GM20000 (cell line): Measurements from ENCODE around the gene TRIM7.

Experiments
- DNase-seq: peaks from one replicate; pipeline ENCODE4 v3.0.0; 2012; ENCODE audit warnings: low spot score
- TF ChIP-seq, protein P1 (sequence below): IDR thresholded peaks from 2 replicates; pipeline ENCODE4 v1.5.1; 2012; ENCODE audit warnings: mild to moderate bottlenecking, control low read depth; ENCODE audit errors: extremely low read depth, missing control alignments

Gene TRIM7

GRCh38 chr5:181145133-181145532, 59.9 kb downstream of the TRIM7 start:
- TF ChIP-seq, protein P1, sequence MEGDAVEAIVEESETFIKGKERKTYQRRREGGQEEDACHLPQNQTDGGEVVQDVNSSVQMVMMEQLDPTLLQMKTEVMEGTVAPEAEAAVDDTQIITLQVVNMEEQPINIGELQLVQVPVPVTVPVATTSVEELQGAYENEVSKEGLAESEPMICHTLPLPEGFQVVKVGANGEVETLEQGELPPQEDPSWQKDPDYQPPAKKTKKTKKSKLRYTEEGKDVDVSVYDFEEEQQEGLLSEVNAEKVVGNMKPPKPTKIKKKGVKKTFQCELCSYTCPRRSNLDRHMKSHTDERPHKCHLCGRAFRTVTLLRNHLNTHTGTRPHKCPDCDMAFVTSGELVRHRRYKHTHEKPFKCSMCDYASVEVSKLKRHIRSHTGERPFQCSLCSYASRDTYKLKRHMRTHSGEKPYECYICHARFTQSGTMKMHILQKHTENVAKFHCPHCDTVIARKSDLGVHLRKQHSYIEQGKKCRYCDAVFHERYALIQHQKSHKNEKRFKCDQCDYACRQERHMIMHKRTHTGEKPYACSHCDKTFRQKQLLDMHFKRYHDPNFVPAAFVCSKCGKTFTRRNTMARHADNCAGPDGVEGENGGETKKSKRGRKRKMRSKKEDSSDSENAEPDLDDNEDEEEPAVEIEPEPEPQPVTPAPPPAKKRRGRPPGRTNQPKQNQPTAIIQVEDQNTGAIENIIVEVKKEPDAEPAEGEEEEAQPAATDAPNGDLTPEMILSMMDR, result no peak
- DNase-seq, result no peak
